DMS114 treated with DMSO at 0.1 percent for 48 hours (cell line): ENCODE results near the gene IMMP2L.

Experiments
- DNase-seq: peaks from one replicate; lab custom pipeline; 2025; ENCODE audit not compliant: unreplicated experiment; lab: John Stamatoyannopoulos, UW

IMMP2L gene

DNA sequence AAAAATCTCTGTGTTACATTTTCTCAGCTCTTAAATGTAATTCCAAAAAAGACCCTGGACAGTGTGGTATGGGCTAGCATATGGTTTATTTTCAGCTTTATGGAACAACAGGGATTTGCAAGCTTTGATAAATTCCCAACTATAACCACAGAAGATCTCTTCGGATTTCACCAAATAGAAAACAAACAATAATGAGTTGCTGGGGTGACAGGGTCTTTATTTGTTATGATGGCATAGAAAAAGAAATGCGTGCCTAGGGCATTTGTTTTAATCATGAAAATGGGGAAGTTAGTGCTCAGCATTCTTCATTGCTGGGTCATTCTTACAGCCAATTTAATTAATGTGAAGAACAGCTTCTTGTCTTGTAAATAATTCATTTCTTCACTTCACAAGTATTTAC lies 332.4 kb downstream of the IMMP2L start:
- no peak for DNase-seq

DNA sequence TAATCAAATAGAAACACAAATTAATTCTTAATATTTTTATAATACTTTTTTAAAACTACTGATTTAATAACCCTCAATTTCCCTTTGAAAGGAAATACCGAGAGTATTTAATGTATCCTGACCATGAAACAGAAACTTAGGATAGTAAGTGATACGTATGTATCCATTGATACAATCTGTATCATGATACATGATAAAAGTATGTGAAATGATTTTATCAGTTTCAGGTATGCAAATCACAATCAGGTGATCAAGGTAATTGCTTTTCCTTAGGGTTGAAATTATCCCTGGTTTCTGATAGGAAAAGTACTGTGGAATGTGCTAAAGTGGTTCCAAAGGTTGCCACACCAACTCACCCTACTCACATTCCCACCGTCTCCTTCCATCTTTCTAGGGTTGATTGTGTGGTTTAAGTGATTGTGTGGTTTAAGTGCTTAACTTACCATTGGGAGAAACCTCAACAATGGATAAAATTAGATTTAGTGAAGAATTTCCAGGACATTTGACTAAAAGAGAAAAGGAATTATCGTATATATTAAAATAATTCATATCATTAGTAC lies 333.0 kb downstream of the IMMP2L start:
- DNase-seq, result no peak

DNA sequence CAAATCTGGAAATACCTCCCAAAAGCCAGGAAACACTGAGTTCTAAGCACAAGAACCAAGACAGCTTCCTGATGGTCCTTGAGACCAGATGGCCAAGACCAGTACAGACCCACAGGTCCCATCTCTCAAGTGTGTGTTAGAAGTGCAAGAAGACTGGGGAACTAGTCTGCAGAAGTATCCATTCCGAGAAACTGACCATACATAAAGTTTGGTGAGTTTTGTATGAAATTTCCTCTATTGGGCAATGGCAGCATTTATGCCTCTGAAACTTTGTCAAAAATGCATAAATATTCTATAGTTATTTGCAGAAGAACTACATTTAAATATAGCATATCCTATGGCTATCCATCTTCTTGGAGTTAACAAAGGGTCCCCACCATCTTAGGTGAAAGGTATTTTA lies 333.9 kb downstream of the IMMP2L start:
- no peak for DNase-seq

DNA sequence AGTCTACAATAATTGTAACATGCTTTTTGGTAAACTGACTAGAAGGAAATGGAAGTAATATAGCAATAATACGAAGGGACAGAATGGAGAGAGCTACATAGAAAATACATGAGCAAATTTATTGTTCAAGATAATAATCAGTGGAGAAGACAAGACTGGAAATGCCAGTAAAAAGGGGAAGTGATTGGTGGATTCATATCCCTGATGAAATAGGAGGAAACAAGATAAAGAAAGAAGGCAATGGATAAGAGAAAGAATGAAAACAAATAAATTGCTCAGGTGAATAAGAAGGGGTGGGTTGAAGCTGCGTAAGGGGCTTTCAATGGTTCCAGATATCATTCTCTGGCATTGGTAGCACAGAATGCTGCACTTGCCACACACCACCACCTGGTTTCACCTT lies 335.5 kb downstream of the IMMP2L start:
- no peak for DNase-seq

DNA sequence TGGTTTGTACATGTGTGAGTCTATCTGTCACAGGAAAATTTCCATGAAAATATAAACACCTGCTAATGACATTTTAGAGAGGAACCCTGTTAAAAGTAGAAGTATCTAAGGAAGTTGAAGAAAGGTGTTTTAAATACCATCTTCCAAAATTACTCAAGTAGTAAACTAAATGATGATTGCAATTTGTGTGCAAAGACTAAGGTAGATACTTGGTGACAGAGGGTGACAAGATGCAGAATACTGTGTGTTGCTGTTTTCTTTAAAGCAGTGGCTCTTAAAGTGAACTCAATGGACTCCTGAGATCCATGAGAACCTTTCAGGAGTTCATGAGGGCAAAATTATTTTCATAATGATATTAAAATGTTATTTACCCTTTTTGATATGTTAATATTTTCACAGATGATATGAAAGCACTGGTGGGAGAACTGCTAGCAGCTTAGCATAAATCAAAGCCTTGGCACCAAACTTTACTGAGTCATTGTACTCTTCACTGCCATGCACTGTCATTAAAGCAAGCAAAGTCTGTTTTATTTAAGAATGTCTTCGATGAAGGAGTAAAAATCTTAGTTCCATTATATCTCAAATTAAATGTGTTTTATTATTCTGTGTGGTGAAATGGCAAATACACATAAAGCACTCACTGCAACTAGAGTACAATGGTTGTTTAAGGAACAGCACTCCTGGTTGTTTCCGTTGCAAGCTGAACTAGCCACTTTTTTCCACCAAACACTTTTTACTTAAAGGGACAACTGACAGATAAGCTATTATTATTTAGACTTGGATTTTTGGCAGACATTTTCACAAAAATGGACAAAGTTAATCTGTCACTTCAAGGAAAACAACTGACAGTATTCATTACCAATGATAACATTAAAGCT lies 337.7 kb downstream of the IMMP2L start:
- no peak for DNase-seq

DNA sequence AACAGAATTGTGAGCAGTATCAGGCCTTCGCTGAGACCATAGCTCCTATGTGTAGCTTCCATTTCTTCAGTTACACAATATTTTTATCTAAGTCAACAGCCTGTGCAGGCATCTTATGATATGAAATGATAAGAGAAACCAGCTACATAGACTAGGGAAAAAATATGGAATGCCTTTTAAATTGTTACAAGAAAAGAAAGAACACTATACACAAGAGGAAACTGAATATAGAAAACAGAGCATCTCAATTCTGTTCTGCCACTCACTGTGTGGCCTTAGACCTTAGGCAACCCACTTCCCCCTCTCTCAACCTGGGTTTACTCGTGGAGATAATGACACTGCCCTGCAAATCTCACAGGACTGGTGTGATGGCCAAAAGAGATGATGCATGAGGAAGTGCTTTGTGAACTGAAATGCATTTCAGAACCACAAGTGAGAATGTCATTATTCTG lies 338.5 kb downstream of the IMMP2L start:
- no peak for DNase-seq

DNA sequence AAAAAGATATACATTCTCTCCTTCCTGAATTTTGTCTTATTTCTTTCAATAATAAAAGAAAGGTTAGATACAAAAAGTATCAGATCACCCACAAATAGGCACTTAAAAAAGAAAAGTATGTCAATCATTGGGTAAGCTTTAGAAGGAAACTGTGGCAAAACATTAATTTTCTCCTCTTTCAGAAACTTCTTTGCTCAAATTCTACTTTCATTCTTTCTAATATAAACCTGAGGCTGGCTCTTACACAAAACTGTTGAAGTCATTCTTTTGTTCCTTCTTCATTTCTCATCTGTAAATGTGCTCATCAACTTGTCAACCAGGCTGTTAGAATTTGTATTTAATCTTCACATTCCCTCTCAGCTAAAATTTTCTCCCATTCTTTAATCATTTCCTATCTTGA lies 346.7 kb downstream of the IMMP2L start:
- no peak for DNase-seq

DNA sequence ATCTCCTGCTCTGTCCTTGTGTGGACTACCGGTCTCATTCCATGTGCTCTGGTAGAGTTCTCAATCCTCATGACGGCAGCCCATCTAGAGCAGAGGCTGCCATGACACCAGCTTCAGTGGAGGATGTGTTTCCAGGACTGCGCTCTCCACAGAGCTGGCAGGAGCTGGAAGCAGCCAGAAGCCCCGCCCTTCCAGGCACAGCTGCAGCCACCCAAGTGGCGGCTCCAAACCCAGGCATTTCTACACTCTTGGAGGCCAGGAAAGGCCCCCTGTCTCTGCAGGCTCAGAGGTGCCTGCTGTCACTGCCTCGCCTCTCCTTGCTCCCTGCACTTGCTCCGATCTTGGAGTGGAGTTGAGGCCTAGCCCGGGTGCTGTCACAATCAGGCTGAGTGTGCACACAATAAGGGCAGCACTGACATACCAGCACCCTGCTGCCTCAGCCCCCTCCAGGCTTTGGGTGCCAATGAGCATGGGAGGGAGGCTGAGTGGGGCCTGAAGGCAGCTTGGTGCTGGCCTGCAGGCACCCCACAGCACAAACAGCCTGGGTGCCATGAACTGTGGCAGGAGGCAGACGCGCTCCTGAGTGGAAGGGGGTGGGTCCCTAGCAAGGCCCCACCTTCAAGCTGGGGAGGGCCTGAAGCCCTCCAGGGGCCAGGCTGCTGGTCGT lies 349.3 kb downstream of the IMMP2L start:
- no peak for DNase-seq

DNA sequence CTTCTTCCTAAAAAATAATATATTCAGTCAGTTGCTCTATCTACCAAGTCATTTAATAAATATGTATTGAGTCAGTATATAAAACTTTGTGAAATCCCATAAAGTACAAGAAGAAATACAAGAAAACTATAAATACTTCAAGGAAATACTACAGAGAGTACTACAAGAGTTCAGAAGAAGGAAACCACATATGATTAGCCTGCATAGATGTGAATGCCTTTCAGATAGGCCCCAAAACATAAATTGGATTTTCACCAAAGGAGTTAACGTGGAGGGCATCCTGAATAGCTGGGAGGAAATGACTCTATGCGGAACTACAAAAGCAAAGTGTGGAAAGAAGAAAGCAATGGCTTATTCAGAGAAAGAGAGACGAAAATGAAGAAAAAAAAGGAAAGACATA lies 351.3 kb downstream of the IMMP2L start:
- DNase-seq, result no peak

DNA sequence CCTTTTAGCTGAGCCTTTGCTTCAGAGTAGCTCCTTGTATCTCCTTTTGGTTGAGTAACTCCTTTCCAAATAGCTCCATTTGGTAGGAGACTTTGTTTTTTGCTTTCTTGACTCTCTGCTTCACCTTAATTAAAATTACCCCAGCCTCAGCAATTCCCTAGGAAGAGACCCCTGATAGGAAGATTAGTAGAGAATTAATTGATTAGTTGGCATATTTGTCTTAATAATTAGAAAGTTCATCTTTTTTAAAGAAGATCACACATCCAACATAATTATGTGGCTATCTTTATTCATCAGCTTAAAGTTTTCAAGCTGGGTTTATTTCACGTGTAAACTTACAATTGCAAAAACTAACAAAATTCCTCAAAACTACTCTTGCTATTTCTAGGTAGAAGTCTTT lies 352.2 kb downstream of the IMMP2L start:
- no peak for DNase-seq

DNA sequence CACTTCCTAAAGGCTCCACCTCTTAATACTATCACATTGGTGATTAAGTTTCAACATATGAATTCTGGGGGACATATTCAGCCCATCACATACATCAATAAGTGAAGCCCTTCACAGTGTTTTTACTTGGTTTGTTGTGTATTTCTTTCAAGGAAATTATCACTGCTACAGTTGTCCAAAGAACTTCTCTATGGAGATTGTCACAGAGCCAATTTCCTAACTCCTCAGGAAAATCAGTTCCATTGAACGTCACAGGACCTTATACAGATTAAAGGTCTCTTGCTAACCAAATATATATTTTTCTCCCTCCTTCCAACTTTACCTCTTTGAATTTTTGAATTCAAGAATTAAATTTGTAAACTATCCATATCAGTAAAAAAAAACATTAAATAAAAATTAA lies 357.0 kb downstream of the IMMP2L start:
- DNase-seq, result no peak

DNA sequence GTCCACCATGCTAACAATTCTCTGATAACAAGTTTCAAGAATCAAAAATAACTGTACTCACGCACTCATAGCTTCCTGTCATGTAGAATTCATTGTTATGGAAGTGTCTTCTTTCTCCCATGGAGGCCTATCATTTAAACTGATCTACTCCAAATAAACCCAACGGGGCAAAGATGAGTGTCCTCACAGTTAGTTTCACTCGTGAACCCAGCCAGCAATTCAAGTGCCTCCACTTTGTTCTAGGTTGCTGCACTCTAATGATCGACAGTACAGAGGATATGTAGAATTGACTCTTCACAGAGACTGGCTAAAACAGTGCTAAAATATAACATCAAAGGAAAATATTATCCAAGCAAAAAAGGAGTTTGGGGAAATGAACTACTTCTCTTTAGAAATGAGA lies 360.0 kb downstream of the IMMP2L start:
- DNase-seq, result no peak

DNA sequence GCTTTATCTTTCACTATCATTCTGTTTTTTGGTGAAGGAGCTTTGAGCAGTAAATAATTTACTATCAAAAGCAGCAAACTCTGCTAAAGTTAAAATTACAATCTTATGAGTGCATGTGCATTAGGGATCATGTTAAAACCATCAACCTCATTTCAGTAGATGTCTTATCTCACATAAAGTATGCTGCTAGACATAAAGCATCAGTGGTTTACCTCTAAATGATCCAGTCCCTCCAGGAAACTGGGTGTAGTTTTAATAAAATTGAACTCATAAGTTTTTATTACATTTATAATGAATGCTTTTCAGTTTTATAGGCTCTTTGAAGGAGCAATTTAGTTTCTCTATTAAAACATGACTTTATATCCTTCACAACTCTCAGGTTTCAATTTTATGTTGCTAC lies 362.6 kb downstream of the IMMP2L start:
- no peak for DNase-seq

DNA sequence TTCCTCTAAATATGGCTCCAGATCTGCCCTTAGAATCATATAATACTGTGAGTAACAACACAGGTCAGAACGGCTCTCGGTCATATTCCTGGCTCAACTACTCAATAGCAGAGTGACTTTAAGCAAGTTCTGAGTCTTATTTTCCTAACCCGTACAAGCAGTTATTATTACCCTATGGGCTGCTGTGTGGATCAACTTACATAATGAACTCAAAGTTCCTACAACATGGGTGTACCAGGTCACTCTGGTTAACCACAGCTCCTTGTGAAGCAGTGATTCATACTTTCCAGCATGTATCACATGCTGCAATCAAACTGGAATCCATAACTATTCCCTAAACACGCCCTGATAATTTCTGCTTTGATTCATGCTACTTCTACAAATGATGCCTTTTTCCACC lies 364.0 kb downstream of the IMMP2L start:
- no peak for DNase-seq

DNA sequence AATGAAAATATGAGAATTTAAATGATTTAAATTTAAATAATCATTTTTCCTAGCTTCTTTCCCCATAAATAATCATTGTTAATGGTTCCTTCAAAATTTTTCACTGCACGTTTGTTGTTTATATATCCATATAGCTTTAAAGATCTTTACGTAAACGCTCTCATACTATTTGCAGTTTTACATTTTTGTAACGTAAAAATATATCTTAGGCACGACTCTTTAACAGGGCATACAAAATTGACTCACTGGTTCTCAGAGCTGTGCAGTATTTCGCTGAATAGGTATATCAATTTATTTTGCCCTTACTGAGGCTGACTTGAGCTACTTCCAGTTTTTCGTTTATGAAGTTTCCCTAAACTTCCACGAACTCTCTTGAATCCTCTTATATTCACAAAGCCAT lies 365.6 kb downstream of the IMMP2L start:
- DNase-seq, result no peak

DNA sequence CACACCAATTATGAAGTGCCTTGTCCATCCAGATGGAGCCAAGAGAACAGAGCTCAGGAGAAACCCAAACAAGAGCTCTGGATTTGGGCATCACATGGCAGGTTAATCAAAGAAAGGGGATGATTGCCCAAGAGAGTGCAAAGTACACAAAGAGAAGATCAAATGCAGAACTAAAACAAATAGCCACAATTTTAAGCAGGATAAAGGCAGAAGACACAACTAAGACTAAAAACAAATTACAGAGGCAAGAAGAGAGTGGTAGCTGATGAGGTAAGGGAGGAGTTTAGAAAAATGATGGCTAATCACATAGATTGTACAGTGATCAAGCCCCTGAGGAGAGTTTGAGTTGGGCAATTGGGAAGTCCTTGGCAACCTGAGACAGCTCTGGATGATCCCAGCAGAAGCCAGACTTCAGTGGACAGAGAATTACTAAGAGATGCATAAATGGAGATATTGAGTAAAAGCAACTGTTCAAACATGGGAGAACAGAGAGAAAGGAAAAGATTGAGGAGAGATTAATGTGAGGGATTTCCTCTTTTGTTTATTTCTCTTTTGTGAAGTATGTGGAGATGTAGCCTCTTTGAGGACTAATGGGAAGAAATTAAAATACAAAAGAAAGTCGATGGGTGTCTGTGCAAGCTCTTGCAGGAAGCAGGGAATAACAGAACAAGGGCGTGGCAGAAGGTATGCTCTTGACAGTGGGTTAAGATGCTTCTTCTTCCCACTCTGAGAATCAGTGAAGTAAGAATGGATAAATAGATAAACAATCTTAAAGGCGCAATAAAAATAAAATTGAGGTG lies 369.5 kb downstream of the IMMP2L start:
- DNase-seq, result no peak

DNA sequence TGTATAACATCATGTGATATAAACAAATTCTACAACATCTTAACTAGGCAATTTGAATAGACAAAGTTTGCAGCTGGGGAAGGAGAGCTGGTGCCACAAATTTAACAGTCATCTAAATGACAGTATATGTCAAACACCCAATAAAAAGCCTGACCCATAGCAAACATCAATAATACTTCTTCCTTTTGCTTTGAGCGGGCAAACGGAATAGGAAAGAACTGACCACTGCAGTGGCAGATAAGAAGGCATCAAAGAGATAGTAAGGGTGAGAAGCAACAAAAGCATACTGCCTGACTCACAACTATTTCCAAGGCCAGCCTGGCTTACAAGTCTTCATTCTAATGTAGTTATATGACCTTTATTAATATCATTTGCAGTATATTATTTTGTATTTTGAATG lies 371.5 kb downstream of the IMMP2L start:
- no peak for DNase-seq

DNA sequence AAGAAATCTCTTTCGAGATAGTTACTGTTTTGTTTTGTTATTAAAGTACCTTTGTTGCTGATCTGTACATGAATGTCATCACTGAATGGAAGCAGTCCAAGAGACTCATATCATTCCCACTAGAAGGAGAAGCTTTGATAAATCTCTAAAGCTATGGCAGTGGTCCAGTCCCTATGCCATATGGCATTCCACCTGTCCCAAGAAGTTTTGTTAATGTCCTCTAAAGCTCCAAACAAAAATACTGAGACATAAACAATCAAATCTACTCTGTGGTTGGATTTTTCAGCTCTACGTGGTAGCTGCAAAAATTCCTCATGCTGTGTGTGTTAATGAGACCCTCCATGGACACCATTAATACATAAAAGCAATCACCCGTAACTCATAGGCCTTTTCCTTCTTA lies 377.3 kb downstream of the IMMP2L start:
- no peak for DNase-seq

DNA sequence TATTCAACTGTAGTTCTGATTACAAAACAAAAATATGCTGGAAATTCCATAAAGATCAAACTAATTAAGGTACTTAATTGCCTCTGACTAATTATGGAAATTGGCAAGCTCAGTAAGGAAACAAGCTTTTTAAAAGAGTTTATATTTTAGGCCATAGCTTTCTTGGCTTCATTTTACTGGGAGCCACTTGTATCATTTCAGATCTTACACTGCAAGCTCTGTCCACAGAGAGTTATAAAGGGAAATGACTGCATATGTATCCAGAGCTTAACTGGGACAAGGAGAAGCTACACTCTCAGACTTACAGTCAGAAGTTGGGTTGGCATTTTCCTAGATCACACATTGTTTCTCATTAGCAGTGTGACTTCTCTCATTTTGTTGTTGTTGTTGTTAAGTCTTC lies 379.0 kb downstream of the IMMP2L start:
- DNase-seq, result no peak

DNA sequence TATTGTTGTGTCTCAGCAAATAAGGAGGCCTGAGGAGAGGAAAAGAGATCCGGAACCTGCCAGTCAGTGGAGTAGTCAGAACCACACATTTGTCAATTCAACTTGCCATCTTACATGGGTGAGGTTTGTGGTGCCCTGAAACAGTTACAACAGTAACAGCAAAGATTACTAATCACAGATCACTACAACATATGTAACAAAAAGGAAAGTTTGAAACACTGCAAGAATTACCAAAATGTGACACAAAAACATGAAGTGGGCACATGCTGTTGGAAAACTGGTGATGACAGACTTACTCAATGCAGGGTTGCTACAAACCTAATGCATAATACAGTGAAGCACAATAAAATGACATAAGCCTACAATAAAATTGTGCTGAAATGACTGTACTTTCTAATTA lies 382.0 kb downstream of the IMMP2L start:
- no peak for DNase-seq

DNA sequence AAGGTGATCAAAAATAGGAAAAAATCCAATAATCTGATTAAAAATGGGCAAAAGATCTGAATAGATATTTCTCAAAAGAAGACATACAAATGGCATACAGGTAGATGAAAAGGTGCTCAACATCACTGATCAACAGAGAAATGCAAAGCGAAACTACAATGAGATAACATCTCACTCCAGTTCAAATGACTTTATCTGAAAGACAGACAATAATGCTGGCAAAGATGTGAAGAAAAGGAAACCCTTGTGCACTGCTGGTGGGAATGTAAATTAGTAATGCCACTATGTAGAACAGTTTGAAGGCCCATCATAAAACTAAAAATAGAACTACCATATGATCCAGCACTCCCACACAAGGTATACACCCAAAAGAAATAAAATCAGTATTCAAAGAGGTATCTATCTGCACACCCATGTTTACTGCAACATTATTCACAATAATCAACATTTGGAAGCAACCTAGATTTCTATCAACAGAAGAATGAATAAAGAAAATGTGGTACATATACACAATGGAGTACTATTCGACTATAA lies 386.3 kb downstream of the IMMP2L start:
- no peak for DNase-seq
